WTC11 (cell line): ENCODE results near the gene AMBRA1. TPM values are rescaled to one million over a fixed set of nuclear protein-coding genes. Genes with fewer than 3 reads are reported as not detected.

ENCODE experiments used
- ATAC-seq: fragments of 200-7000 bp; cut with Tn5 transposase; 2 replicates; pipeline ENCODE4 v1.10.0; 2021; ENCODE audit warnings: mild to moderate bottlenecking, moderate library complexity
- CTCF ChIA-PET: fragments of 300-600 bp; sonication (Branson Sonifier 250); formaldehyde crosslinking; loops from one replicate; lab custom pipeline; 2021; ENCODE audit warnings: antibody characterized with exemption; lab: Charles Lee
- POLR2A ChIA-PET: fragments of 350-600 bp; sonication (Branson Sonifier 250); formaldehyde crosslinking; loops from one replicate; lab custom pipeline; 2021; ENCODE audit warnings: antibody characterized with exemption; lab: Charles Lee
- DNase-seq: peaks from one replicate; pipeline ENCODE4 v3.0.0; 2021; ENCODE audit warnings: low spot score
- H3K27ac Mint-ChIP-seq: 2 replicates; pipeline ENCODE4 v1.8.0; 2021; ENCODE audit warnings: mixed read lengths
- H3K27me3 Mint-ChIP-seq: 2 replicates; pipeline ENCODE4 v1.8.0; 2021; ENCODE audit warnings: low read depth, mild to moderate bottlenecking, moderate library complexity, mixed read lengths
- H3K36me3 Mint-ChIP-seq: 2 replicates; pipeline ENCODE4 v1.8.0; 2021; ENCODE audit warnings: mixed read lengths
- H3K4me1 Mint-ChIP-seq: 2 replicates; pipeline ENCODE4 v1.8.0; 2022; ENCODE audit warnings: mixed read lengths
- H3K4me3 Mint-ChIP-seq: 2 replicates; pipeline ENCODE4 v1.8.0; 2021; ENCODE audit warnings: mild to moderate bottlenecking, moderate library complexity, mixed read lengths
- H3K9me3 Mint-ChIP-seq: 2 replicates; pipeline ENCODE4 v1.8.0; 2021; ENCODE audit warnings: mixed read lengths
- CREM ChIP-seq: sonication (generic); formaldehyde crosslinking; IDR thresholded peaks from 2 replicates; pipeline ENCODE4 v1.8.1; 2022; ENCODE audit warnings: mild to moderate bottlenecking, missing genetic modification reagents, moderate library complexity
- ELF4 ChIP-seq: sonication (generic); formaldehyde crosslinking; IDR thresholded peaks from 2 replicates; pipeline ENCODE4 v1.8.1; 2022; ENCODE audit warnings: low read depth, mild to moderate bottlenecking, moderate library complexity, missing genetic modification reagents
- ETV6 ChIP-seq: sonication (generic); formaldehyde crosslinking; IDR thresholded peaks from 2 replicates; pipeline ENCODE4 v1.8.1; 2022; ENCODE audit warnings: mild to moderate bottlenecking, missing genetic modification reagents
- JUN ChIP-seq: sonication (generic); formaldehyde crosslinking; IDR thresholded peaks from 2 replicates; pipeline ENCODE4 v1.8.0; 2023; ENCODE audit warnings: mild to moderate bottlenecking, missing genetic modification reagents
- NFE2L1 ChIP-seq: sonication (generic); formaldehyde crosslinking; IDR thresholded peaks from 2 replicates; pipeline ENCODE4 v1.8.1; 2023; ENCODE audit warnings: missing genetic modification reagents
- PRRX2 ChIP-seq: fragments of 250-450 bp; sonication (Bioruptor Pico); IDR thresholded peaks from 2 replicates; pipeline ENCODE4 v1.8.0; 2021; ENCODE audit warnings: mild to moderate bottlenecking
- RELA ChIP-seq: sonication (generic); formaldehyde crosslinking; IDR thresholded peaks from 2 replicates; pipeline ENCODE4 v1.8.1; 2022; ENCODE audit warnings: missing genetic modification reagents, mild to moderate bottlenecking, borderline replicate concordance
- TP53 ChIP-seq: sonication (generic); formaldehyde crosslinking; IDR thresholded peaks from 2 replicates; pipeline ENCODE4 v1.8.1; 2023; ENCODE audit warnings: mild to moderate bottlenecking, missing genetic modification reagents
- ZBTB21 ChIP-seq: sonication (generic); formaldehyde crosslinking; IDR thresholded peaks from 2 replicates; pipeline ENCODE4 v1.8.1; 2023; ENCODE audit warnings: mild to moderate bottlenecking, missing genetic modification reagents, borderline replicate concordance
- ZNF263 ChIP-seq: sonication (generic); formaldehyde crosslinking; IDR thresholded peaks from 2 replicates; pipeline ENCODE4 v1.8.1; 2022; ENCODE audit warnings: low read depth, mild to moderate bottlenecking, moderate library complexity, missing genetic modification reagents
- total RNA-seq: library from RNA; stranded (reverse); gene quantifications from 3 replicates; pipeline ENCODE4 v1.2.3, GENCODE V29; 2021
- TF ChIP-seq, protein P1 (sequence below): sonication (generic); formaldehyde crosslinking; IDR thresholded peaks from 2 replicates; pipeline ENCODE4 v1.8.1; 2022; ENCODE audit warnings: mild to moderate bottlenecking, moderate library complexity, missing genetic modification reagents
- TF ChIP-seq, protein P2 (sequence below): fragments of 250-450 bp; sonication (Bioruptor Pico); IDR thresholded peaks from 2 replicates; pipeline ENCODE4 v1.9.0; 2021; ENCODE audit warnings: mild to moderate bottlenecking, borderline replicate concordance
- TF ChIP-seq, protein P3 (sequence below): fragments of 250-450 bp; sonication (Bioruptor Pico); IDR thresholded peaks from 2 replicates; pipeline ENCODE4 v1.8.0; 2021; ENCODE audit warnings: mild to moderate bottlenecking

The AMBRA1 gene
- total RNA-seq, 1 experiment from 2014 or later, result 35.0 TPM

DNA sequence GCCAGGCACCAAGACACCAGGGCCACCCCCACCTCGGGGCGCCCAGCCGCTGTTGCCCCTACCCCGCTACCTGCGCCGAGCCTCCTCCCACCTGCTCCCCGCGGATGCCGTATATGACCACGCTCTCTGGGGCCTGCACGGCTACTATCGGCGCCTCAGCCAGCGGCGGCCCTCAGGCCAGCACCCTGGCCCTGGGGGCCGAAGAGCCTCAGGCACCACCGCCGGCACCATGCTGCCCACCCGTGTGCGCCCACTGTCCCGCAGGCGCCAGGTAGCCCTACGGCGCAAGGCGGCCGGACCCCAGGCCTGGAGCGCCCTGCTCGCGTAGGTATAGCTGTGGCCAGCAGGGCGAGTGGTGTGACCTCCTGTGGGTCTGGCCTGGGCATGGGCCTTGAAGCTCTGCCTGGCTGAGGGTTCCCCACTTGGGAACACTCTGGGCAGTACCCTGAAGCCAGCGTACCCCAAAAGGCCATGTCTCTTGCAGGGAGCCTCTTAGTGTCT is 227.1 kb downstream of the AMBRA1 start:
- peaks cover 18% of the 10 kb centered on the region for H3K36me3 Mint-ChIP-seq
- peaks cover 29% of the 10 kb centered on the region for H3K4me1 Mint-ChIP-seq
- H3K27ac Mint-ChIP-seq, result no peak overlapping the region
- H3K9me3 Mint-ChIP-seq, result no peaks in the 10 kb centered on the region
- no peak overlapping the region for H3K4me3 Mint-ChIP-seq
- no peaks in the 10 kb centered on the region for H3K27me3 Mint-ChIP-seq
- ChIA-PET CTCF (interaction anchor here (0.6 to 11.8 kb wide), 18 partner anchors 12 to 529 kb away, joined by 3 to 231 read pairs (median 4); no protein-coding TSS in a partner anchor), POLR2A (interaction anchor here (1.3 kb wide), 1 partner anchor 13 kb away, joined by 5 read pairs; no protein-coding TSS in a partner anchor)
- DNase-seq (no peak), ATAC-seq (0 out of 2 replicates have a peak, but pooled peaks have one; percentile 4)
- TF ChIP-seq, protein P1, sequence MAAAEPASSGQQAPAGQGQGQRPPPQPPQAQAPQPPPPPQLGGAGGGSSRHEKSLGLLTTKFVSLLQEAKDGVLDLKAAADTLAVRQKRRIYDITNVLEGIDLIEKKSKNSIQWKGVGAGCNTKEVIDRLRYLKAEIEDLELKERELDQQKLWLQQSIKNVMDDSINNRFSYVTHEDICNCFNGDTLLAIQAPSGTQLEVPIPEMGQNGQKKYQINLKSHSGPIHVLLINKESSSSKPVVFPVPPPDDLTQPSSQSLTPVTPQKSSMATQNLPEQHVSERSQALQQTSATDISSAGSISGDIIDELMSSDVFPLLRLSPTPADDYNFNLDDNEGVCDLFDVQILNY, result no peak
- TF ChIP-seq CREM (CRISPR knock-in tag), result no peak
- TF ChIP-seq ELF4 (CRISPR knock-in tag), result no peak
- 0 out of 2 replicates have a peak, but pooled peaks have one; percentile 1 for TF ChIP-seq TP53
- TF ChIP-seq PRRX2 (CRISPR knock-in tag), result no peak
- TF ChIP-seq, all 79 proteins: peak for 1

DNA sequence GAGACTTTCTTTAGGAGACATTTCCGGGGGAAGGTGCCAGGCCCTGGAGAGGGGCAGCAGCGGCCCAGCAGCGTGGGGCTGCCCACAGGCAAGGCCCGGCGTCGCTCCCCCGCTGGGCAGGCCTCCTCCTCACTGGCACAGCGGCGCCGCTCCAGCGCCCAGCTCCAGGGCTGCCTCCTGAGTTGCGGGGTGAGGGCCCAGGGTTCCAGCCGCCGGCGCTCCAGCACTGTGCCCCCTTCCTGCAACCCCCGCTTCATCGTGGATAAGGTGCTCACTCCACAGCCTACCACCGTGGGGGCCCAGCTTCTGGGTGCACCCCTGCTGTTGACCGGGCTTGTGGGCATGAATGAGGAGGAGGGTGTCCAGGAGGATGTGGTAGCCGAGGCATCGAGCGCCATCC is 227.6 kb downstream of the AMBRA1 start:
- ATAC-seq (no peak), DNase-seq (no peak)
- Mint-ChIP-seq H3K9me3 (no peaks in the 10 kb centered on the region), H3K36me3 (peaks cover 15% of the 10 kb centered on the region), H3K27me3 (no peaks in the 10 kb centered on the region), H3K27ac (no peak overlapping the region), H3K4me1 (peaks cover 32% of the 10 kb centered on the region), H3K4me3 (no peak overlapping the region)
- TF ChIP-seq TP53 (0 out of 2 replicates have a peak, but pooled peaks have one; percentile 8), NFE2L1 (CRISPR knock-in tag) (no peak), RELA (CRISPR knock-in tag) (no peak)
- POLR2A ChIA-PET, result interaction anchor here (1.3 to 1.4 kb wide), 2 partner anchors 13 to 14 kb away, joined by 5 to 6 read pairs; no protein-coding TSS in a partner anchor
- CTCF ChIA-PET, result interaction anchor here (0.9 to 11.8 kb wide), 15 partner anchors 13 to 530 kb away, joined by 3 to 231 read pairs (median 6); no protein-coding TSS in a partner anchor

DNA sequence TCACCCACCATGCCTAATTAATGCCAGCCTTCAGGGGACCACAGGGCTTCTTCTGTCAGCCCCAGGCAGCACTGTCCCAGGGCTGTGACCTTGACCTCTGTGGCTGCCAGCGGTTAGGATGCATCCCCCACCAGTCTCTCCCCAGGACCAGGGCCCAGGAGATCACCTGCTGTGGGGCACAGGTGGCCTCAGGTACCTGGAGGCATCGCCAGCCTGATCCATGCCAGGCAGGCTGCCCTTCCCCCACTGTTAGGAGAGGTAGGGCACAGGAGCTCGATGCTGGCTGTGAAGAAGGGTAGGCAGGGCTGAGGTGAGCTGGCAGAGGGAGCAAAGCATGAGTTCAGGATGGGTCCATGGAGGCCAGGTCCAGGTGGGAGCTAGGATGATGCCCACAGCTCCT is 229.0 kb downstream of the AMBRA1 start:
- H3K4me3 Mint-ChIP-seq, result no peak overlapping the region
- H3K4me1 Mint-ChIP-seq, result peaks cover 38% of the 10 kb centered on the region
- DNase-seq, result no peak
- H3K27me3 Mint-ChIP-seq, result no peaks in the 10 kb centered on the region
- H3K36me3 Mint-ChIP-seq, result peaks cover 11% of the 10 kb centered on the region
- H3K9me3 Mint-ChIP-seq, result no peaks in the 10 kb centered on the region
- ChIA-PET CTCF (interaction anchor here (0.5 to 11.8 kb wide), 10 partner anchors 12 to 352 kb away, joined by 3 to 231 read pairs (median 8); no protein-coding TSS in a partner anchor), POLR2A (interaction anchor here (1.4 kb wide), 1 partner anchor 13 kb away, joined by 6 read pairs; no protein-coding TSS in a partner anchor)
- H3K27ac Mint-ChIP-seq, result no peak overlapping the region; the same call in 1 of the 2 replicates
- TF ChIP-seq ETV6 (CRISPR knock-in tag) (no peak), JUN (CRISPR knock-in tag) (no peak), ZBTB21 (CRISPR knock-in tag) (no peak), ZNF263 (CRISPR knock-in tag) (no peak)
- TF ChIP-seq, protein P2, sequence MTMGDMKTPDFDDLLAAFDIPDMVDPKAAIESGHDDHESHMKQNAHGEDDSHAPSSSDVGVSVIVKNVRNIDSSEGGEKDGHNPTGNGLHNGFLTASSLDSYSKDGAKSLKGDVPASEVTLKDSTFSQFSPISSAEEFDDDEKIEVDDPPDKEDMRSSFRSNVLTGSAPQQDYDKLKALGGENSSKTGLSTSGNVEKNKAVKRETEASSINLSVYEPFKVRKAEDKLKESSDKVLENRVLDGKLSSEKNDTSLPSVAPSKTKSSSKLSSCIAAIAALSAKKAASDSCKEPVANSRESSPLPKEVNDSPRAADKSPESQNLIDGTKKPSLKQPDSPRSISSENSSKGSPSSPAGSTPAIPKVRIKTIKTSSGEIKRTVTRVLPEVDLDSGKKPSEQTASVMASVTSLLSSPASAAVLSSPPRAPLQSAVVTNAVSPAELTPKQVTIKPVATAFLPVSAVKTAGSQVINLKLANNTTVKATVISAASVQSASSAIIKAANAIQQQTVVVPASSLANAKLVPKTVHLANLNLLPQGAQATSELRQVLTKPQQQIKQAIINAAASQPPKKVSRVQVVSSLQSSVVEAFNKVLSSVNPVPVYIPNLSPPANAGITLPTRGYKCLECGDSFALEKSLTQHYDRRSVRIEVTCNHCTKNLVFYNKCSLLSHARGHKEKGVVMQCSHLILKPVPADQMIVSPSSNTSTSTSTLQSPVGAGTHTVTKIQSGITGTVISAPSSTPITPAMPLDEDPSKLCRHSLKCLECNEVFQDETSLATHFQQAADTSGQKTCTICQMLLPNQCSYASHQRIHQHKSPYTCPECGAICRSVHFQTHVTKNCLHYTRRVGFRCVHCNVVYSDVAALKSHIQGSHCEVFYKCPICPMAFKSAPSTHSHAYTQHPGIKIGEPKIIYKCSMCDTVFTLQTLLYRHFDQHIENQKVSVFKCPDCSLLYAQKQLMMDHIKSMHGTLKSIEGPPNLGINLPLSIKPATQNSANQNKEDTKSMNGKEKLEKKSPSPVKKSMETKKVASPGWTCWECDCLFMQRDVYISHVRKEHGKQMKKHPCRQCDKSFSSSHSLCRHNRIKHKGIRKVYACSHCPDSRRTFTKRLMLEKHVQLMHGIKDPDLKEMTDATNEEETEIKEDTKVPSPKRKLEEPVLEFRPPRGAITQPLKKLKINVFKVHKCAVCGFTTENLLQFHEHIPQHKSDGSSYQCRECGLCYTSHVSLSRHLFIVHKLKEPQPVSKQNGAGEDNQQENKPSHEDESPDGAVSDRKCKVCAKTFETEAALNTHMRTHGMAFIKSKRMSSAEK (CRISPR knock-in tag), result no peak
- TF ChIP-seq, protein P3, sequence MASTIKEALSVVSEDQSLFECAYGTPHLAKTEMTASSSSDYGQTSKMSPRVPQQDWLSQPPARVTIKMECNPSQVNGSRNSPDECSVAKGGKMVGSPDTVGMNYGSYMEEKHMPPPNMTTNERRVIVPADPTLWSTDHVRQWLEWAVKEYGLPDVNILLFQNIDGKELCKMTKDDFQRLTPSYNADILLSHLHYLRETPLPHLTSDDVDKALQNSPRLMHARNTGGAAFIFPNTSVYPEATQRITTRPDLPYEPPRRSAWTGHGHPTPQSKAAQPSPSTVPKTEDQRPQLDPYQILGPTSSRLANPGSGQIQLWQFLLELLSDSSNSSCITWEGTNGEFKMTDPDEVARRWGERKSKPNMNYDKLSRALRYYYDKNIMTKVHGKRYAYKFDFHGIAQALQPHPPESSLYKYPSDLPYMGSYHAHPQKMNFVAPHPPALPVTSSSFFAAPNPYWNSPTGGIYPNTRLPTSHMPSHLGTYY (CRISPR knock-in tag), result no peak
- TF ChIP-seq, all 79 proteins: peak for 0
- ATAC-seq, result no peak
